Stimulated activated naive CD4-positive, alpha-beta T cell (primary cell): Measurements from ENCODE around the gene DNAJB11.
"Not testable (repeated sequence)": the region's sequence is repeated elsewhere in the genome, so short reads cannot be mapped to it uniquely, and the experiment has no call there.

ENCODE experiments used
- DNase-seq, 6 experiments: peaks; one replicate each; lab custom pipeline; 2025; lab: John Stamatoyannopoulos, UW

DNAJB11 gene

GRCh38 chr3:186570096-186570940 is at the start of gene DNAJB11:
TSS of gene DNAJB11 (plus strand) at chr3:186570720. CDS start at chr3:186570898, 178 bp downstream.
- peak; percentile 91 to 99 (median 98) for DNase-seq

DNA sequence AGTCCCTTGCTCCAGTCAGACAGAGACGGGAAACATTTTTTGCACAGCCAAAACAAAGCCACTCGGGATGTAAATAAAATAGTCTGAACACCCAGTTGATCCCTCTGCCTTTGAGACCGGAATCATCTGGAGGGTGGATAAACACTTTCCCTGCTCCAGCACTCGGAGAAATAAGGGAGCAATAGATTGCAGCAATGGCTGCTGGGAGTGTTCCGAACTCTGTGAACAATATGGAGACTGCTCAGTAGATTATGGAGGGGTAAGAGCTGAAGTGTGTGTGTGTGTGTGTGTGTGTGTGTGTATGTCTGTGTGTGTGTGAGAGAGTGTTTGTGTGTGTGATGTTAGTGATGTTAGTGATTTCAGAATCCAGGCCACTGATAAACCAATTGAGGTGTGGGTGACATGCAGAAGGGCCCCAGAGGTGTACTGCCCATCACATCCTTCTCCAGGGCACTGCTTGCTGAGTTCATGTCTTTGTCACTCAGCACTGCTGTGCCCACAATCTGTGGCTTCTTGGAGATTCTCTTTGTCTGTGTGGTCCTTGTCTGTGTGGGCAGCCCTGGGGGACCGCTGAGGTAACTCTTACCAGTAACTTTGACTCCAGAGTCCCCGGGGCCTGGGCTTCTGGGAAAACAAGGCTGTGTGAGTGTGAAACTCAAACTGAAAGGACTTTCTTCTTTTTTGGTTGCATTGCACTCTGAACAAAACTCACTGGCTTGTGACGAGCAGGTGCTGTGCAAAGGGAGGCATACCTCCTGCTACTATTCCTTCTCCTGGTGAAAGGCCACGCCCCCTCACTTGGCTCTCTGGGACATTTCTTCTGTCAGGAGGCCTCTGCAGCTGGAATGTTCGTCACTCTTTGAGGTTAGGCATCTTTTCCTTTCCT is 49.3 kb upstream of the DNAJB11 start:
- no peak for DNase-seq

DNA sequence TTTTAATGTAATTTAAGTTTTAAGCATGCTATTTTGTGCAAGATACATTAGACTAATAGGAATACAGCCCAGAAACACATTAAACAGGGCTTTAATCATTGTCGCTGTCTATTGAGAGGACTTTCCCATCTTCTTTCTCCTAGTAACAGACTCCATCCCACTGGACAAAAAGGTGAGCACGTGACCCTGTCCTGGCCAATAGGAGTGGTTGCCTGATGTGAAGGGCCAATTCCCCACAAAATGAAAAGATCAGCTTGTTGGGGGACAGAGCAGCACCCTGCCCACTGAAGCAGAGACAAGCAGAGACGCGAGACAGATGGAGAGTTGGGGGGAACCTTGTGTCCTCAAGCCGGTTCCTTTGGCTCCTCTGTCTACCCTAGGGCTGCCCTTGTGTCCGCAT is 47.5 kb upstream of the DNAJB11 start:
- no peak for DNase-seq

- no peak for DNase-seq
Observed at GRCh38 chr3:186523434-186523833, 47.1 kb upstream of the DNAJB11 start.

DNA sequence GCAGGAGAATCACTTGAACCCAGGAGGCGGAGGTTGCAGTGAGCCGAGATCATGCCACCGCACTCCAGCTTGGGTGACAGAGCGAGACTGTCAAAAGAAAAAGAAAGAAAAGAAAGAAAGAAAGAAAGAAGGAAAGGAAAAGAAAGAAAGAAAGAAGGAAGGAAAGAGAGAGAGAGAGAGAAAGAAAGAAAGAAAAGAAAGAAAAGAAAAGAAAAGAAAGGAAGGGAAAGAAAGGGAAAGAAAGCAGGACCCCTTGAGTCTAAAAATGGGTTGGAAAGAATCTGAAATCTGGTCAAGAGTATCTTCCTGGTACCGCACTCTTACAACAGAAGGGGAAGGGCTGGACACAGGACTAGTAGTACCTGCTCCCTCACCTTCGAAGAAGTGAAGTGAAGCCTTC is 45.9 kb upstream of the DNAJB11 start:
- DNase-seq: no peak

DNA sequence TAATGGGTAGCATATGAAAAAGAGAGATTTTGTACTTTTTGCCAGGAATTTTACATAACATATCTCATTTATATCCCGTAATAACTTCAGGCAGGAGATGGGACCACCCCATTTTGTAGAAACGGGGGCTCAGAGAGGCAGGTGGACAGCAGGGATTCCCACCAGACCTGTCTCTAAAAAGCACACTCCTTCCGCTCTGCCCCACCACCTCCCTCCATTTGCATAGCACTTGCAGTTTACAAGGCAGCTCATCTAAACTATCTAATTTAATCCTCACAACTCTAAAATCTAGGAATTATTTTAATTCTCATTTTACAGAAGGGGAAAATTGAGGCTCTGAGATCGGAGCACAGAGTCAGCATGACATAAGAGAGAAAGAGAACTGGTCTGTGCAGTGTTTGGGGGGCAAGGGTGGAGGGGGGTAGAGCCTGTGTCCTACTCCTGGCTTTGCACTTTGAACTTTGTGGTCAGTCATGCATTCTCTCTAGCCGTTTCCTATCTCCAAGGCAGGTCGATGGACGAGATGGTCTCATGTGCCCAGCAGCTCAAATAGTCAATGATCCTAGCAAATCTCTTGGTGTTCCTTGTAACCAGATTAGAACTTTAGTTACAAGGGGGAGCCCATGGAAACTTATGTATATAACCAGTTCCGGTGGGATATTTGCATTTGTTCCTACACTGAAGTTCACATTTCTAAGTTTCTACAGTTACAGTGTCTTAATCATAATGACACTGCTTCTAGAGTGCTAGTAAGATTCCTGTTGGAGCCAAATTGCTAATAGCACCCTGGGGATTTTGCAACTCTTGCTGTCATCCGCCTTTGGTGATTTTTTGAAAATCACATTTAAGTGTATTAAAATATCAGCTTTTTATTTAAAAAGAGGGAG is 44.9 kb upstream of the DNAJB11 start:
- no peak for DNase-seq

GRCh38 chr3:186526256-186526606 is 44.3 kb upstream of the DNAJB11 start:
- no peak for DNase-seq

GRCh38 chr3:186529201-186529999 is 41.1 kb upstream of the DNAJB11 start:
- DNase-seq: no peak

- no peak for DNase-seq
Observed at GRCh38 chr3:186530415-186530814, 40.1 kb upstream of the DNAJB11 start.

DNA sequence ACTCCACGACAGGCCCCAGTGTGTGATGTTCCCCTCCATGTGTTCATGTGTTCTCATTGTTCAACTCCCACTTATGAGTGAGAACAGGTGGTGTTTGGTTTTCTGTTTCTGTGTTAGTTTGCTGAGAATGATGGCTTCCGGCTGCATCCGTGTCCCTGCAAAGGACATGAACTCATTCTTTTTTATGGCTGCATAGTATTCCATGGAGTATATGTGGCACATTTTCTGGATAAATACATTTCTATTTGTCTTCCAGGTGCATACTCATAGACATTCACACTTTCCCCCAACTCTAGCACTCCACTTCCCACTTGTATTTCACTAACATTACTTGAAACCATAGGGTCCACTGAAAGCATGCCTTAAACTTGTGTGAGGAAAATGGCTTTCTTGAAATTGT is 38.8 kb upstream of the DNAJB11 start:
- DNase-seq: not testable (repeated sequence)

GRCh38 chr3:186532598-186533072 is 37.9 kb upstream of the DNAJB11 start:
- DNase-seq: no peak

DNA sequence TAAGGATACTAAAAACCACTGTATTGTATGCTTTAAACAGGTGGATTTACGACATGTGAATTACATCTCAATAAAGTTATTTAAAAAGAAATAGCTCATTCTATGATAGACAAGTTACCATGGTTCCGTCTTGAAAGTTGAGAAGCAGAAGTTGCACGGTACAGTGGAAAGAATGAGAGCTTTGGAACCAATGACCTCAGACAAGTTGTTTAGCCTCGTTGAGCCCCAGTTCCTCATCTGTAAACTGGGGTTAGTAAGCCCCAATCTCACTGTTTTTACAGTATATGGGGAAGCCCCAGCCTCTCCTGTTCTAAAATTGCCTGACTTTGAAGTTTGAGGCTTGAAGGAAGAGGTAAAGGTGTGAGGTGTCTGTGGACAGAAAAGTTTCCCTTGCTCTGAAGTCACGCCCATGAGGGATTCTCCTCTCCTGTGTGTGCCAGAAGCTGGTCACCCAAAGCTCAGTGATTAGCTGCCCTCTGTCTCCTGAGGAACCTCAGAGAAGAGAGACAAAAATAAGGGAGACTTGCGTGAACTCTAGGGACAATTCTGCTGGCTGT is 36.3 kb upstream of the DNAJB11 start:
- DNase-seq: peak in 2 of 6 experiments; percentile 2 to 16

- no peak for DNase-seq
Observed at GRCh38 chr3:186536883-186537844, 33.4 kb upstream of the DNAJB11 start.

- DNase-seq: no peak
Observed at GRCh38 chr3:186538779-186539178, 31.7 kb upstream of the DNAJB11 start.

DNA sequence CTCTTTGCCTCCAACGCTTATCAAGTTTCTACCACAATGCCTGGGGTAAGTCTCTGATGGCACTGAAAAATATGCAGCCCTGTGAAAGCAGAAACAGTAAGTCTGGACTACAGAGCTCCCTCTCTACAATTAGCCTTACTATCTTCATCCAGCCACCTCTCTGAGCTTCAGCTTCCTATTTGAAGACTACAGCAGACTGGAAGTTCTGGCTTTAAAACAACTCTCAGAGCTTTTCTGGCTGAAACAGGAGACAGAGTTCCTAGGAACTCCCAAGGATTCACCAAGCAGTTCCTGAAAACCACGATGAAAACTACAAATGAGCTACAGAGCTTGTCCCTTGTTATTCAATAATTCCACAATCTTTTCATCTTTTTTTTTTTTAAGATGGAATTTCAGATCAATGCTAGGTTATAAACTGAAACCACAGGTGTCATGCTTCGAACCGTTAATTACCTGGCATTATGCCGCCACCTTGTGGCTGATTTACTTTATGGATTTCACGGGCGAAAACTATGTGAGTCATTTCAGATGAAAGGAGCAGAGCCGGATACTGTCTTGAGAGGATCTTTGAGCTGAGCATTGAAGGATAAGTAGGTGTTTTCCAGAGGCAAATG is 30.2 kb upstream of the DNAJB11 start:
- peak; percentile 57 to 86 (median 77) for DNase-seq

DNA sequence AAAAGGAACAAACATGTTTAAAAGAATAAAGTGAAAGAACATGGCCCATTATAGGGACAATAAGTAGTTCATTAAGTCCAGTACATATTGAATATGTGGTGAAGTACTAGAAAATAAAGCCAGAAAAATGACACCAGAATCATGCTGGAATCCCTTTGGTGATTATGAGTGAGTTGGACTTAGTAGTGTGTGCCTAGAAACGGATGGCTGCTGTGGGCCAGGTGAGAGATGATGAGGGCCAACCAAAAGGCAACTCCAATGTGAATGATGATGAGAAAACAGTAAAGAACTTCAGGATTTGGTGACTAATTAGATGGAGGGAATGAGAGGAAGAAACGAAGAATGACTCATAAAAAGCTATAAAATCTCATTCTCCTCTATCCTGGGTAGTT is 29.7 kb upstream of the DNAJB11 start:
- no peak for DNase-seq

DNA sequence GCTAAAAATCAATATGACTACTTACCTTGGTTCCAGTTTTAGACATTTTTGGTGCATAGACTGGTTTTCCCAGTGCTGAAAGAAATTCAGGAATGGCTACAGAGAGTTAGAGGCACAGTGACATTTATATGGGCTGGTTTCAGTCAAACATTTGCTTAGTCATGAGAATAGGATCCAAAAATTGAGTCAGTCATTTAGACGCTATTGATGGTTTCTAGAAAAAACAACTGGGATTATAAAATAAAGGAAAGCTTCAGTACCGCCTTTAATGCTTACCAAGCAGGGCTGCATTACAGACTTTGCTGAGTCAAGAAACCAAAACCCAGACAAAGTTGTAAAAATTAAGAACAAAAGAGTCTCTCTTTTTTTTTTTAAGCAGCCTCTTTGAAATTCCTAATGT is 26.2 kb upstream of the DNAJB11 start, which contains the start of gene CRYGS:
Gene CRYGS (minus strand): TSS at position 100 of the 400 bp plus-strand sequence. CDS start 54 bp downstream, at position 46.
- no peak for DNase-seq

- no peak for DNase-seq
Observed at GRCh38 chr3:186549497-186549896, 21.0 kb upstream of the DNAJB11 start.

- DNase-seq: no peak
Observed at GRCh38 chr3:186551387-186551786, 19.1 kb upstream of the DNAJB11 start.
